HG02852 (cell line): ENCODE results near the gene GALR2.
"Not testable (repeated sequence)": the region's sequence is repeated elsewhere in the genome, so short reads cannot be mapped to it uniquely, and the experiment has no call there.

Experiments used
- ATAC-seq: cut with Tn5 transposase; IDR thresholded peaks from one replicate; pipeline ENCODE4 v1.9.1; 2021; ENCODE audit warnings: mild to moderate bottlenecking, moderate library complexity; ENCODE audit not compliant: unreplicated experiment

Gene GALR2

DNA sequence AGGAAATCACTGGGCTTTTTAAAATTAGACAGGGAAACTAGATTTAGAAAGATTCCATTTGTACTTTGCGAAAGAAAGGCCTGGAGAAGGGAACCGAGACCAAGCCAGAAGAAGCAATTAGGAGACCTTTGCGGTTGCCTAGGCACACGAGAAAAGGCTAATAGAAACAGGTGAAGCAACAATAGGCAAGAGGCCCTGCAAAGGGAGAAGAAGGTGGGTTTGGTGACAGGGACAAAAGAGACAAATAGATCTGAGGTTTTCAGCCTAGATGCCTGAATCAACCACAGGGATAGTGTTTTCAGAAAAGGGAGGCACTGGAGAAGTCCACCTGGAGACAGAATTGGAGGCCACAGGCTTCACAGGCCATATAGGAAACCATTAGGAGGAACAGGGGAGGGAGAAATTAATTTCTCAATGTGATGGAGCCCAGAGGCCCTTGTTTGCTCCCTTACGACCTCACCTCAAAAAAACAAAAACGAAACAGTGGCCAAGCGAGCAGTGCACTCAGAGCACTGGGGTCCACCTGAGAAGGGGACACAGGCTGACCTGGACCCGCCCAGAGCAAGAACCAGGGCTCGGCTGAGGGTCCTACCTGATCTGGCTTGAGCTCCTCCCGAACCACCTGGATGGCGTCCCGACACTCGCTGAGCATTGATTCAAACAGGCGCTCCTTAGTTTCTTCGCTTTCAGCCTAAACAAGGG is 24.6 kb upstream of the GALR2 start:
- no peak for ATAC-seq

- no peak for ATAC-seq
These were observed 23.8 kb upstream of the GALR2 start for GRCh38 chr17:76050538-76051467.

GRCh38 chr17:76051561-76051960 is 23.0 kb upstream of the GALR2 start:
- ATAC-seq = no peak

DNA sequence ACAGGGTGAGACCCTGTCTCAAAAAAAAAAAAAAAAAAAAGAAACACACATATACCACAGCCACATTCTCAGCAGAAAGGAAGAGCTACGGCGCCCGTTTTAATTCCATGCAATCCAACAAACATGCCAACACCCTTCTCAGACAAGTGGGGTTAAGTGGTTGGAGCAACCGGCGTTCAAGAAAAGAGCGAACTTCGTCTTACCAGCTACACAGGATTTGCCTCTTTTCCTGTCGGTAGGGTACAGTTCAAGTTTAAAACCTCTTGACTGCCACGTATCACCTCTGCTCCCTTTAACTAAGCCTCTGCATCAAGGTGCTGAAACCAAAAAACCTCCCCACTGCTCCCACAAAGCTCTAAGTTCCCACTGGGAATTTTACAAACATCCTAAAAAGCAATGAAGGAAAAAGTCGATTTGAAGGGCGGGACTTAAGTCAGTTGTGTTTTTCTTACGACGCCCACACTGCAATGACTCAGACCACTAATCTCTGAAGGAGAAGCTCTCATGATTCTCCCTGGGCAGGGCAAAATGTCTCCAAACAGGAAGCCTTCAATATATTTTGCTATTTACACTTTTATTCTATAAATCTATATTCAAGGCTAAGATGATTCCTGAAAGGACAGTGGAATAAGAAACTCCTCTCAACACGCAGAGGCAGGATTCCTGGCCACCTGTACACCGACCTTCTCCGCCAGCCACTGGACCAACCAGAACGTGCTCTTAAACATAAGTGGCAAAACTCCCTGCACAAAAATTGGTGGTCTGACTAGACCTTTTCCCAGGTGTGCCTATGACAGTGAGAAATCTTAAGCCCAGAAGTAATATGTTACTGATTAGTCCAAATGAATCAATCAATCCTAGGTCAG is 21.1 kb upstream of the GALR2 start:
- ATAC-seq = no peak

GRCh38 chr17:76054112-76054476 is 20.5 kb upstream of the GALR2 start:
- no peak for ATAC-seq

- no peak for ATAC-seq
These were observed 17.7 kb upstream of the GALR2 start for GRCh38 chr17:76056882-76057281.

DNA sequence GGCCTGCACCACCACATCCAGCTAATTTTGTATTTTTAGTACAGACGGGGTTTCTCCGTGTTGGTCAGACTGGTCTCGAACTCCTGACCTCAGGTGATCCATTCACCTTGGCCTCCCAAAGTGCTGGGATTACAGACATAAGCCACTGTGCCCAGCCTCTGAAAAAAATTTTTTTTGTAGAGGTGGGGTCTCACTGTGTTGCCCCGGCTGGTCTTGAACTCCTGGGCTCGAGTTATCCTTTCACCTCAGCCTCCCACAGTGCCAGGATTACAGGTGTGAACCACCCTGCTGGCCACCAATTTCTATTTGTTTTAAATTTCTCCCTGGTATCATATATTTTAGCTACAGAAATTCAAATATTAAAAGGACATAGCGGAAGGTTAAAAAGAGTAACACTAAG is 16.3 kb upstream of the GALR2 start:
- ATAC-seq = not testable (repeated sequence)

DNA sequence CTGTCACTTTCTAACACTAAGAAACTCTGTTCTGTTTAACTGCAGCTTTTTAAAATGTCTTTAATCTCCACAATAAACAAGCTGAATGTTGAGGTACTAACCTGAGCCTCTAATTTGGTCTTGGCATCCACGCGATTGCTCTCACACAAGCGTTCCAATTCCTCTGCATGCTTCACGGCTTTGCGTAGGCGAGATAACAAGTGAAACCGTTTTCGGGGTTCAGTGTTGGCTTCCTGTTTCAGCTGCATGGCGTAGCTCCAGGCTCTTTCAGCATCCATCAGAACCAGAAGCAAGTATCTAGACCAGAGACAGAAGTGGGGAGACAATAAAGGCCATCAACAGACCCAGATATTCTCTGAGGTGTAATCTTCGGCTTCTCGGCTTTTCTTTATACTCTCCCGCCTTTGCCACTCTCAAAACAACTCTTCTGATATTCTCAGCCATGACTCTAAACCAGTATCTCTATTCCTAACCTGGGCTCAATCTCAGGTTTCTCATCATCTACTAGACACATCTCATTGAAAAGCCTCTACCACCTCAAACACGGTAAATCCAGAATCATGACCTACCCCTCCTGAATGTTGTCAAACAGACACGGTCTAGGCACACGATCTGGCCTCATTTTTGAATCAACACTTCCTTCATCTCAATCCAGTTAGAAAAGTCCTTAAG is 10.6 kb upstream of the GALR2 start:
- no peak for ATAC-seq

DNA sequence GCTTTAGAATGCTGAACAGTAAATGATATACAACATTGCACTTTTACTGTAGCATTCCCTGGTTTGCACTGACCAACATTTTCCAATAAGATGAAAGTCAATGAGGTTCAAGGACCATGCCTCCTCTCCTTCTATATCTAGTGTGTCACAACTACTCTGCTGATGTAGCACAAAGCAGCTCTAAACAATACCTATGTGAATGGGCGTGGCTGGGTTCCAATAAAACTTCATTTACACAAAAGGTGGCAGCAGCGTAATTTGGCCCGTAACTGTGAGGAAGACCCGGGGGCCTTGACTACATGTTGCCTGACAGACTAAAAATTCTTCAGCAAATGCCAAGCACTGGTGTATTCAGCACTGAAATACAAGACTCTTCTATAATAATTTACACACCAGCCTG is 8.8 kb upstream of the GALR2 start:
- ATAC-seq = no peak

DNA sequence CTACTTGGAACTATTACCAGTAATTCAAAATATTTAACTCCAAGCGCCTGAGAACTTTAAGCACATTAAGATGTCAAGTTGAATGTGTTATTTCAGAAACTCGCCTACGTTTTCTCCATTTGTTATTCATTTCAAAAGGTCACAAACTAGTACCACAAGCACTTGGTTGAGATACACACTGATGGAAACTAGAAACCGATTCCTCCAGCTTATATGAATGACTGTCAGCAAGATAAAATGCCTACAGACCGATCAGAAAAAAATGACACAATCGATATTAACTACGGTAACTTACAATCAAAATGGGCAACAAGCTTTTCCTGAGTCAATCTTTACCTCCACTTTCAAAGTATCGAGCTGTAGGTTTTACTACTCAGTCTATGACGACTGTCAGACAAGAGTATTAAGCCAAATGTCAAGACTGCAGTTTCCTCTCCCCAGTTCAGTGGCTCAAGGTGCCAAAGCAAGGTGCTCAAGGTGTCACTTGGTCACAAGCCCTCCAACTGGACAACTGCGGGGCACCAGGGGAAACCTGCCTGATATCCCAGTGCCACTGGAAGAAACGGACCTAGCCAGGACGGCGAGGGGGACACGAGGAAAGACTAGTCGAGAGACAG is 2.9 kb upstream of the GALR2 start:
- ATAC-seq = no peak

GRCh38 chr17:76072148-76072858 is 2.3 kb upstream of the GALR2 start, which contains the start of gene SRP68:
SRP68 (minus strand) TSS chr17:76072517; CDS start chr17:76072491, 26 bp downstream.
- ATAC-seq = peak; percentile 85

DNA sequence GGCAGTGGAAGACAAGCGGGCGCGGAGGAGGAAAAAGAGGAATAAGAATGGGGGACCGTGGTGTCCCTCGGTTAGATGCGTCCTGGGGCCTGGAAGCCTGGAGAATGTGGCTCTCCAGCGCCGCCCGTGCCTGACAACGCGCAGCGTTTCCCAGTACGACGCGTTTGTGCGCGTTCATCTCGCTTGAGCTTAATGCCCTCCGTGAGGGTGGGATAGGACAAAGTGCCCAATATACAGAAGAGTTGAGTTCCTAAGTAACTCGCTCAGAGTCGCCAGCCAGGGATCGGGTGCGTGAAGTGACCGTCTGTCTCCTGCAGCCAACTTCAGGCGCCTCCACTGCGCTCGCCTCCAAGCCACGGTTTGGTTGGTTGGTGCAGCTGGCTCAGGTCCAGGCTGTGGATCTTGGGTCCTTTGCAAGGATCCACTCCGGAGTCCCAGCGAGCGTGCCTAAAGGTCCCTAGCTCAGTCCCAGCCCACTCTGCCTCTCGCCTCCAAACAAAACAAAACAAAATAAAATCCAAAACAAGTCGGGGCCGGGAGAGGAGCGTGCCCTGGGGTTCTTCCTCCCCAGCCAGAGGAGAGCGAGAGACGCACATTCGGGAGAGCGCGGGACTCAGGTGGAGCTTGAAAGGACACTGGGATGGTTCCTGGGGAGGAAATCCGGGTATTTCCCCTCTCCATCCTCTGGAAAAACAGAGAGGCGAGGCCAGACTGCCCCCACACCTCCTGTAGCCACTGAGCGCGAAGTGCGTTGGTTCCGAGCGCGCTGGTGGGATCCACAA is 974 bp downstream of the GALR2 start:
- ATAC-seq = no peak

GRCh38 chr17:76076146-76076764 is 1.7 kb downstream of the GALR2 start:
- no peak for ATAC-seq

DNA sequence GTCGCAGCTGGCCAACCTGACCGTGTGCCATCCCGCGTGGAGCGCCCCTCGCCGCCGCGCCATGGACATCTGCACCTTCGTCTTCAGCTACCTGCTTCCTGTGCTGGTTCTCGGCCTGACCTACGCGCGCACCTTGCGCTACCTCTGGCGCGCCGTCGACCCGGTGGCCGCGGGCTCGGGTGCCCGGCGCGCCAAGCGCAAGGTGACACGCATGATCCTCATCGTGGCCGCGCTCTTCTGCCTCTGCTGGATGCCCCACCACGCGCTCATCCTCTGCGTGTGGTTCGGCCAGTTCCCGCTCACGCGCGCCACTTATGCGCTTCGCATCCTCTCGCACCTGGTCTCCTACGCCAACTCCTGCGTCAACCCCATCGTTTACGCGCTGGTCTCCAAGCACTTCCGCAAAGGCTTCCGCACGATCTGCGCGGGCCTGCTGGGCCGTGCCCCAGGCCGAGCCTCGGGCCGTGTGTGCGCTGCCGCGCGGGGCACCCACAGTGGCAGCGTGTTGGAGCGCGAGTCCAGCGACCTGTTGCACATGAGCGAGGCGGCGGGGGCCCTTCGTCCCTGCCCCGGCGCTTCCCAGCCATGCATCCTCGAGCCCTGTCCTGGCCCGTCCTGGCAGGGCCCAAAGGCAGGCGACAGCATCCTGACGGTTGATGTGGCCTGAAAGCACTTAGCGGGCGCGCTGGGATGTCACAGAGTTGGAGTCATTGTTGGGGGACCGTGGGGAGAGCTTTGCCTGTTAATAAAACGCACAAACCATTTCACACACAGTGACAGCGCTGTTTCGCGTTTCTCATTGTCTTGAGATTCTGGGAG is 2.4 kb downstream of the GALR2 start:
- no peak for ATAC-seq

DNA sequence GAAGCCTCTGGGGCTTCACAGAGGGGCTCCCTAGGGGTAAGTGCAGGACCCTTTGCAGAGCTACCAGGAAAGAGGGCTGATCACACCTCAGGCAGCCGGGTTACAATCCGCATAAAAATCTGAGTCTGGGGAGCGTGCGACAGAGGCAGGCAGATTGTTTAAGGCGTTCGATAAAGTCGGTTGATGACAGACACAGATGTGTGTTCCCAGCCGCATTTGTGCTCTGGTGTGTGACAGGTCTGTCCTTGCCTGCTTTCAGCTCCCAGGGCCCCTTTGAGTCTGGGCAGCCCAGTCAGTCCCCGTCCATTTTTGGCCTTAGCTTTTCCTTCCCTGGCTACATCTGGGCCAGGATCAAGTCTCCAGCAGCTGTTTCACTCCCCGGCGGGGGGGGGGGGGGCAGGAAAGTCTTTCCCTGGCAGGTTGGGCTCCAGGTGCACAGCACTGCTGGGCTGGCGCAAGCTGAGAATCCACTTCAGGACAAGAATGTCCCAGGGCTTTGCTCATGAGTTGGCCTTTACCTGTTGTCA is 3.1 kb downstream of the GALR2 start:
- ATAC-seq = no peak

- not testable (repeated sequence) for ATAC-seq
These were observed 3.8 kb downstream of the GALR2 start for GRCh38 chr17:76078370-76078769.

DNA sequence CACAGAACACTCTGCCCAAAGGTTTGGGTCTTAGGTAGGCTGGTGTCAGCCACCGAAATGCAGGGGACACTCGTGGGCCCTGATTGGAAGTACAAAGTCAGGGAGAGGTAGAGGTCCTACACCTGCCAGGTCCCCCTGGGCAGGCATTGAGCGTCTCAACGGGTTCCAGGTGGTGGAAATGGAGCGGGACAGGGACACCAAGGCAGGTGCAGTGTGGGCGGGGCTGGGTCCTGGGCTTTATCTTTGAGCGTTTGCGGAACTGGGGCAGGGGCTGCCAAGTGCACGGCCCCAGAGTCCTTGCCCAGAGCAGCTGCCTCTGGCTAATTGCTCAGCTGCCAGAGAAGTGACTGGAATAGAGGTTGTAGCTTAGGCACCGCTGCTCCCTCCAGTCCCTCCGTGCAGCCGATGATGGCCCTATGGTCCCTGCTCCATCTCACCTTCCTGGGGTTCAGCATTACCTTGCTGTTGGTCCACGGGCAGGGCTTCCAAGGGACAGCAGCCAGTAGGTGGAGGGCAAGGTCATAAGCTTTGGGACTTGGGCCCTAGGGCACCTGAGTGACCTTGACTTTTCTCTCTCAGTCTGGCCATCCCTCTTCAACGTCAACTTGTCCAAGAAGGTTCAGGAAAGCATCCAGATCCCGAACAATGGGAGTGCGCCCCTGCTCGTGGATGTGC is 4.4 kb downstream of the GALR2 start, which contains the start of gene ZACN:
ZACN (plus strand) TSS at position 323 of the 675 bp plus-strand sequence; CDS start at position 406, 83 bp downstream.
- ATAC-seq = no peak
